ENCODE measurements around the gene CACNA2D3. TPM values are rescaled to one million over a fixed set of nuclear protein-coding genes. Genes with fewer than 3 reads are reported as not detected.

Gene CACNA2D3
- total RNA-seq, 1 donor from 2014 or later: 0.17 TPM

DNA sequence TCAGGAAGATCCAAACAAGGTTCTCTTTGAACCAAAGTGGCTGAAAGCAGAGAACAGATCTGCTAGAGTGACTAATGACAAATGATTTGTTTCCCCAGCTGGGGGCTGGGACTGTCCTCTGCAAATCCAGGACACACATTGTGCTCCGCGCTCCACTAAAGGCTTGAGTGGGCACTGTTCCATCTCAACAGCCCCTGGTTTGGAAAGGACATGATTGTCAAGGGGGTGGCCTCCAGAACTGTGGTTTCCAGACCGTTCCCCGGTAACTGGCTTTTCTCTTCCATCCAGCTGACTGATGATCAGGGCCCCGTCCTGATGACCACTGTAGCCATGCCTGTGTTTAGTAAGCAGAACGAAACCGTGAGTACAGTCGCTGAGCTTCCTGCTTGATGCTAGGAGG is 714.5 kb downstream of the CACNA2D3 start:
- no peak for DNase-seq (ENCODE audit: low read depth)
- Histone ChIP-seq H3K36me3 (ENCODE audit: control insufficient read depth, insufficient read depth, low read length) (no peaks in the 10 kb centered on the region), H3K27me3 (ENCODE audit: control insufficient read depth, insufficient read depth, low read length) (no peaks in the 10 kb centered on the region), H3K4me3 (ENCODE audit: low read depth, low read length) (no peak overlapping the region)
- TF ChIP-seq, protein P1, sequence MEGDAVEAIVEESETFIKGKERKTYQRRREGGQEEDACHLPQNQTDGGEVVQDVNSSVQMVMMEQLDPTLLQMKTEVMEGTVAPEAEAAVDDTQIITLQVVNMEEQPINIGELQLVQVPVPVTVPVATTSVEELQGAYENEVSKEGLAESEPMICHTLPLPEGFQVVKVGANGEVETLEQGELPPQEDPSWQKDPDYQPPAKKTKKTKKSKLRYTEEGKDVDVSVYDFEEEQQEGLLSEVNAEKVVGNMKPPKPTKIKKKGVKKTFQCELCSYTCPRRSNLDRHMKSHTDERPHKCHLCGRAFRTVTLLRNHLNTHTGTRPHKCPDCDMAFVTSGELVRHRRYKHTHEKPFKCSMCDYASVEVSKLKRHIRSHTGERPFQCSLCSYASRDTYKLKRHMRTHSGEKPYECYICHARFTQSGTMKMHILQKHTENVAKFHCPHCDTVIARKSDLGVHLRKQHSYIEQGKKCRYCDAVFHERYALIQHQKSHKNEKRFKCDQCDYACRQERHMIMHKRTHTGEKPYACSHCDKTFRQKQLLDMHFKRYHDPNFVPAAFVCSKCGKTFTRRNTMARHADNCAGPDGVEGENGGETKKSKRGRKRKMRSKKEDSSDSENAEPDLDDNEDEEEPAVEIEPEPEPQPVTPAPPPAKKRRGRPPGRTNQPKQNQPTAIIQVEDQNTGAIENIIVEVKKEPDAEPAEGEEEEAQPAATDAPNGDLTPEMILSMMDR (IDR thresholded peaks at IDR 0.05; ENCODE audit: insufficient read depth, low read length, poor library complexity, severe bottlenecking): no peak

DNA sequence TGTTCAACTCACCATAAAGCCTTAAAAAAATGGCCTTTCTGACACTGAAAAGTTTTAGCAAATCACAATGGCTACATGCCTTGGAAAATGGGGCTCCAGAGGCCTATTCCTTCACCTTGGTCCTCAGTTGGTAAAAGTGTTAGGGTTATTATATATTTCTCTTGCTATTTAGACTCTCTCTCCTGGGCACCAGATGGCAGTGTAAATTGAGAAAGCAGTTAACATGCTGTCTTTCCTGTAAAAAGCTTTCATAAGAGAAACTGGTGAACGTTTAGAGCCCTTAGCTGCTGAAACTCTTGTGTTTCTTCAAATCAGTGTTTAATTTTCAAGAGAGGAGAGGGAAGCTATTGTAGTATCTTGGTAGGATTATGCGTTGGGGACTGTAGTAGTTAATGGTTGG is 715.6 kb downstream of the CACNA2D3 start:
- H3K4me3 ChIP-seq (ENCODE audit: low read depth, low read length): no peak overlapping the region
- no peak for DNase-seq (ENCODE audit: low read depth)
- TF ChIP-seq, protein P1 (IDR thresholded peaks at IDR 0.05; ENCODE audit: insufficient read depth, low read length, poor library complexity, severe bottlenecking): peak; percentile 17

DNA sequence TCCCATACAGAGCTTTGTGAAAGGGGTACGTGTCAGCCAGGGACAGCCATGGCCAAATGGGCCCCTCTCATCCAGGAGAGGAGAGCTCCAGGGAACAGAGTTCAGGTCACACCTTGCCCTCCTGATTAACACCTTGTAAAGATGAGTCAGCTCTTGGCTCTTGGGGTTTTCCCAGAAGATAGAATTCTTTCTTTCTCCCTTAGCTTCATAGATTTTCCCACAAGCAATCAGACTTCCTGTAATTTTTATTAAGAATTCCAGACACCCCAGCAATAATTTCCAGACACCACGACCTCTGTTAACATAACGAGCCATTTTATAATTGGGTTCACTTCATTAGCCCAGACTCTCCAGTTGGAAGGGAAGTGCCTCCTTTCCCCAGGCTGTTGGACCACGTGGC is 719.1 kb downstream of the CACNA2D3 start:
- H3K36me3 ChIP-seq (ENCODE audit: control insufficient read depth, insufficient read depth, low read length): no peaks in the 10 kb centered on the region
- TF ChIP-seq, protein P1 (IDR thresholded peaks at IDR 0.05; ENCODE audit: insufficient read depth, low read length, poor library complexity, severe bottlenecking): no peak
- H3K27me3 ChIP-seq (ENCODE audit: control insufficient read depth, insufficient read depth, low read length): no peaks in the 10 kb centered on the region
- DNase-seq (ENCODE audit: low read depth): no peak
- H3K4me3 ChIP-seq (ENCODE audit: low read depth, low read length): no peak overlapping the region

More for the DNA sequence above, 715.6 kb downstream of the CACNA2D3 start:
- Histone ChIP-seq H3K36me3 (ENCODE audit: control insufficient read depth, insufficient read depth, low read length) (no peaks in the 10 kb centered on the region), H3K27me3 (ENCODE audit: control insufficient read depth, insufficient read depth, low read length) (no peaks in the 10 kb centered on the region)

DNA sequence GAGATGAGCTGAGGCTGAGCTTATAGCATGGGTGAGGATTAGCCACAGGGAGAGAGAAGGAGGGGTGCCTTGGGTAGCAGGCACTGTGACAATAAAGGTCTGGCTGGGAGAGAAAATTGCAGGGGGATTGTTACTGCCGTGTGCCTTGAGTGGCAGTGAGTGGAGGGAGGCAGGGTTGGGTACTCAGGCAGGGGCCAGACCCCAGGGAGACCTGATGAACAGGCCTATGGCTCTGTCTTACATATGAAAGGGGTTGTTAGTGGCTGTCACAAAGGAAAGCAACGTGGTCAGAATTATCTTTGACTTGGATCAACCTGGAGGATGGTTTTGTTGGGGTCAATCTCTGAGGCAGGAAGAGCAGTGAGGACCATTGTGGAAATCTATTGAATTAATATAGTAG is 721.0 kb downstream of the CACNA2D3 start:
- no peaks in the 10 kb centered on the region for H3K27me3 ChIP-seq (ENCODE audit: control insufficient read depth, insufficient read depth, low read length)
- no peak overlapping the region for H3K4me3 ChIP-seq (ENCODE audit: low read depth, low read length)
- H3K36me3 ChIP-seq (ENCODE audit: control insufficient read depth, insufficient read depth, low read length): no peaks in the 10 kb centered on the region
- TF ChIP-seq, protein P1 (IDR thresholded peaks at IDR 0.05; ENCODE audit: insufficient read depth, low read length, poor library complexity, severe bottlenecking): no peak
- DNase-seq (ENCODE audit: low read depth): no peak

DNA sequence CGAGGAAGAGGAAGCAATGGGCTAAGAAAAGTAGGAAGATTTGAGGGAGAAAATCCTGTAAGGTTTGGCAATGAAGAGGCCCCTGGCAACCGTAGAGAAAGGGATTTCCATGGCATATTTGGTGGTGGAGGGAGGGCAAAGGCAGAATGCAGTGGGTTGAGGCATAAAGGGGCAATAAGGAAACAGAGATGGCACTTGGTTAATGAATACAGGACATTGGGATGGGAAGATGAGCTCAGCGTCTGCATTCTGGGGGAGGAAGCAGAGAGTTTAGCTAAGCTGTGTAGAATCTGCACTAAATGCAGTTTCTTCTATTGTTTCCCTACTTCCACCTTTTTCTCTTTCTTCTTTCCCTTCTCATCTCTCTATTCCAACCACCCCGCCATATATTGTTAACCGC is 721.9 kb downstream of the CACNA2D3 start:
- no peaks in the 10 kb centered on the region for H3K27me3 ChIP-seq (ENCODE audit: control insufficient read depth, insufficient read depth, low read length)
- no peak overlapping the region for H3K4me3 ChIP-seq (ENCODE audit: low read depth, low read length)
- H3K36me3 ChIP-seq (ENCODE audit: control insufficient read depth, insufficient read depth, low read length): no peaks in the 10 kb centered on the region
- no peak for DNase-seq (ENCODE audit: low read depth)
- TF ChIP-seq, protein P1 (IDR thresholded peaks at IDR 0.05; ENCODE audit: insufficient read depth, low read length, poor library complexity, severe bottlenecking): no peak

DNA sequence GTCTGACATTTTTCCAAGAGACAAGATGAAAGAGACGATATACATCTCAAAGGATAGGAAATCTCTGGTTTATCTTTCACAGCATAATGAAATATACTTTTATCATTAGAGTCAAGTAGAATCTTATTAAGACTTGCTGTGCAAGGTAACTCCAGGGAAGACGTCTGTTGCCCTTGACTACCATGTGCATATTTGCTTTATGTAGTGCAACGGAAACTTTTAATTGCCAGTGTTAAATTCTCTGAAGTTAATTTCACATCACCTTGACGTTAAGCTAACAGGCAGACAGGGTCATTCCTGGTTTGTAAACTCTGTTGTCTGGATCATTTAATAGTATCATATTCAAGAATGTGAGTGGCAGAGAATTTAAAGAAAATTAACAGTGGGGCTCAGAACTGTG is 722.7 kb downstream of the CACNA2D3 start:
- DNase-seq (ENCODE audit: low read depth): no peak
- TF ChIP-seq, protein P1 (IDR thresholded peaks at IDR 0.05; ENCODE audit: insufficient read depth, low read length, poor library complexity, severe bottlenecking): no peak
- Histone ChIP-seq H3K27me3 (ENCODE audit: control insufficient read depth, insufficient read depth, low read length) (no peaks in the 10 kb centered on the region), H3K4me3 (ENCODE audit: low read depth, low read length) (no peak overlapping the region), H3K36me3 (ENCODE audit: control insufficient read depth, insufficient read depth, low read length) (no peaks in the 10 kb centered on the region)
